Gastrocnemius medialis (tissue), 4 donors: ENCODE data around the gene CILP2.

Experiments used
- POLR2A ChIP-seq, 2 donors: fragments of 450-650 bp; IDR thresholded peaks; one replicate each; pipeline ENCODE4 v1.6.1; 2017; ENCODE audit warnings: antibody characterized with exemption in 2 of 2, mild to moderate bottlenecking in 2 of 2, moderate library complexity in 2 of 2
- TF ChIP-seq, protein P1 (sequence below), 5 experiments: fragments of 450-650 bp in 3 of 5; fragments of 200-600 bp in 2 of 5; sonication (generic) in 2 of 5; IDR thresholded peaks in 4 of 5; conservative IDR thresholded peaks in 1 of 5; 1 replicate in 4 of 5; 2 replicates in 1 of 5; pipeline ENCODE4 v1.5.1; 2016 to 2019; ENCODE audit warnings: antibody characterized with exemption in 5 of 5, mild to moderate bottlenecking in 3 of 5, moderate library complexity in 3 of 5

DNA sequence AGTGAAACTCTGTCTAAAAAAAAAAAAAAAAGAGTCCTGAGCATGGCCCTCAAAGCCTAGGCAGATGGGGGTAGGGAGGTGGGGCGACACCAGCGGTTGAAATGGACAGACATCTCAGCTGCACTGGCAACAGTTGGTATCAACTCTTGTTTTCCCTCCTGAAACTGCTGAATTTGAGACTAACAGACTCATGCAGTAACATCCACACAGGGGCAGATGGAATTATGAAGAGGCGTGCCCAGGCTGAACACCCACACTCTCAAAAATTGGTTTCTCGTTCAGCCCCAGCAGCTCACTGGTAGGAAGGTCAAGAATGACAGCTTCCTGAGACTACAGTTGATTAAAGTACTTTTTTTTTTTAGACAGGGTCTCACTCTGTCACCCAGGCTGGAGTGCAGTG, 56.3 kb downstream of the CILP2 start:
- no peak for TF ChIP-seq POLR2A (IDR thresholded peaks at IDR 0.05)
- TF ChIP-seq, protein P1, sequence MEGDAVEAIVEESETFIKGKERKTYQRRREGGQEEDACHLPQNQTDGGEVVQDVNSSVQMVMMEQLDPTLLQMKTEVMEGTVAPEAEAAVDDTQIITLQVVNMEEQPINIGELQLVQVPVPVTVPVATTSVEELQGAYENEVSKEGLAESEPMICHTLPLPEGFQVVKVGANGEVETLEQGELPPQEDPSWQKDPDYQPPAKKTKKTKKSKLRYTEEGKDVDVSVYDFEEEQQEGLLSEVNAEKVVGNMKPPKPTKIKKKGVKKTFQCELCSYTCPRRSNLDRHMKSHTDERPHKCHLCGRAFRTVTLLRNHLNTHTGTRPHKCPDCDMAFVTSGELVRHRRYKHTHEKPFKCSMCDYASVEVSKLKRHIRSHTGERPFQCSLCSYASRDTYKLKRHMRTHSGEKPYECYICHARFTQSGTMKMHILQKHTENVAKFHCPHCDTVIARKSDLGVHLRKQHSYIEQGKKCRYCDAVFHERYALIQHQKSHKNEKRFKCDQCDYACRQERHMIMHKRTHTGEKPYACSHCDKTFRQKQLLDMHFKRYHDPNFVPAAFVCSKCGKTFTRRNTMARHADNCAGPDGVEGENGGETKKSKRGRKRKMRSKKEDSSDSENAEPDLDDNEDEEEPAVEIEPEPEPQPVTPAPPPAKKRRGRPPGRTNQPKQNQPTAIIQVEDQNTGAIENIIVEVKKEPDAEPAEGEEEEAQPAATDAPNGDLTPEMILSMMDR (IDR thresholded peaks at IDR 0.05 in 4 of 5, conservative IDR thresholded peaks at IDR 0.05 in 1 of 5), result no peak
